Stimulated activated CD4-positive, alpha-beta T cell treated with anti-CD3 and anti-CD28 coated beads, Interleukin-4, amount 100 ng/mL, for 24 hours (primary cell): Measurements from ENCODE around the gene SHISAL1.
"Not testable (repeated sequence)": the region's sequence is repeated elsewhere in the genome, so short reads cannot be mapped to it uniquely, and the experiment has no call there.

Experiments
- DNase-seq: peaks from one replicate; pipeline ENCODE4 v3.0.0-alpha.2; 2020

SHISAL1 gene

GRCh38 chr22:44325718-44326490, 13.2 kb upstream of the SHISAL1 start:
- no peak for DNase-seq

GRCh38 chr22:44323140-44323790, 10.5 kb upstream of the SHISAL1 start:
- DNase-seq = not testable (repeated sequence)

- no peak for DNase-seq
Measured at GRCh38 chr22:44319685-44320084, 6.9 kb upstream of the SHISAL1 start.

- DNase-seq = no peak
Measured at GRCh38 chr22:44318751-44319150, 6.0 kb upstream of the SHISAL1 start.

GRCh38 chr22:44317886-44318637, 5.3 kb upstream of the SHISAL1 start:
- no peak for DNase-seq

- no peak for DNase-seq
Measured at GRCh38 chr22:44317123-44317444, 4.3 kb upstream of the SHISAL1 start.

GRCh38 chr22:44316393-44317122, 3.8 kb upstream of the SHISAL1 start:
- DNase-seq = no peak

- no peak for DNase-seq
Measured at GRCh38 chr22:44314425-44315067, 1.8 kb upstream of the SHISAL1 start.

- DNase-seq = no peak
Measured at GRCh38 chr22:44313385-44314006, 745 bp upstream of the SHISAL1 start.

GRCh38 chr22:44311855-44312170, 938 bp downstream of the SHISAL1 start:
- no peak for DNase-seq

GRCh38 chr22:44311104-44311854, 1.5 kb downstream of the SHISAL1 start:
- no peak for DNase-seq

- no peak for DNase-seq
Measured at GRCh38 chr22:44309647-44310046, 3.1 kb downstream of the SHISAL1 start.

- DNase-seq = no peak
Measured at GRCh38 chr22:44309137-44309536, 3.6 kb downstream of the SHISAL1 start.

GRCh38 chr22:44307509-44308169, 5.1 kb downstream of the SHISAL1 start:
- DNase-seq = no peak

- DNase-seq = no peak
Measured at GRCh38 chr22:44305888-44306287, 6.9 kb downstream of the SHISAL1 start.

GRCh38 chr22:44305455-44305854, 7.3 kb downstream of the SHISAL1 start:
- no peak for DNase-seq

GRCh38 chr22:44304911-44305310, 7.8 kb downstream of the SHISAL1 start:
- DNase-seq = no peak

GRCh38 chr22:44304354-44304753, 8.4 kb downstream of the SHISAL1 start:
- DNase-seq = no peak

- DNase-seq = not testable (repeated sequence)
Measured at GRCh38 chr22:44302363-44302762, 10.4 kb downstream of the SHISAL1 start.

GRCh38 chr22:44301039-44301438, 11.7 kb downstream of the SHISAL1 start:
- no peak for DNase-seq

GRCh38 chr22:44299124-44299523, 13.6 kb downstream of the SHISAL1 start:
- DNase-seq = no peak
